Caco-2 (cell line): Measurements from ENCODE around the gene GNPDA2. TPM values are rescaled to one million over a fixed set of nuclear protein-coding genes. Genes with fewer than 3 reads are reported as not detected.
"Not testable (repeated sequence)": the region's sequence is repeated elsewhere in the genome, so short reads cannot be mapped to it uniquely, and the experiment has no call there.

Source experiments
- BruUV-seq: library from RNA; stranded (reverse); fragments of 400-500 nt; replicated peaks from 2 replicates; lab custom pipeline; 2021; lab: Mats Ljungman, UMichigan
- CTCF ChIA-PET: fragments of 300-600 bp; sonication (Branson Sonifier 250); formaldehyde crosslinking; loops from one replicate; lab custom pipeline; 2022; ENCODE audit warnings: antibody characterized with exemption; lab: Charles Lee
- POLR2A ChIA-PET: fragments of 300-600 bp; sonication (Branson Sonifier 250); formaldehyde crosslinking; loops from one replicate; lab custom pipeline; 2022; ENCODE audit warnings: antibody characterized with exemption; lab: Charles Lee
- DNase-seq, 2 experiments: peaks; one replicate each; pipeline versions ENCODE4 v3.0.0 to v3.0.0-alpha.2; 2020 to 2022
- H3K27me3 ChIP-seq: replicated peaks from 2 replicates; pipeline ENCODE4 v1.6.0; 2011; ENCODE audit warnings: low read length; ENCODE audit not compliant: control insufficient read depth, insufficient read depth
- H3K36me3 ChIP-seq: 2 replicates; pipeline ENCODE4 v1.5.1; 2011; ENCODE audit warnings: low read length; ENCODE audit not compliant: control insufficient read depth, insufficient read depth
- H3K4me1 ChIP-seq: fragments of 250-450 bp; sonication (Bioruptor Pico); 2 replicates; pipeline ENCODE4 v1.5.1; 2020; ENCODE audit warnings: mild to moderate bottlenecking
- H3K4me3 ChIP-seq: 2 replicates; pipeline ENCODE4 v1.5.1; 2011; ENCODE audit warnings: low read depth, mild to moderate bottlenecking, control low read depth, low read length
- H3K9me3 ChIP-seq: fragments of 250-450 bp; sonication (Bioruptor Pico); 2 replicates; pipeline ENCODE4 v1.5.1; 2020; ENCODE audit warnings: mild to moderate bottlenecking, moderate library complexity
- H3K27ac Mint-ChIP-seq: one replicate; pipeline ENCODE4 v1.8.0; 2022; ENCODE audit warnings: mixed read lengths; ENCODE audit not compliant: unreplicated experiment
- H3K27me3 Mint-ChIP-seq: one replicate; pipeline ENCODE4 v1.8.0; 2022; ENCODE audit warnings: mixed read lengths; ENCODE audit not compliant: insufficient read depth, unreplicated experiment
- H3K36me3 Mint-ChIP-seq: one replicate; pipeline ENCODE4 v1.8.0; 2022; ENCODE audit warnings: mild to moderate bottlenecking, mixed read lengths; ENCODE audit not compliant: insufficient read depth, unreplicated experiment
- H3K4me1 Mint-ChIP-seq: one replicate; pipeline ENCODE4 v1.8.0; 2022; ENCODE audit warnings: low read depth, mixed read lengths; ENCODE audit not compliant: unreplicated experiment
- H3K4me3 Mint-ChIP-seq: one replicate; pipeline ENCODE4 v1.8.0; 2022; ENCODE audit warnings: mild to moderate bottlenecking, moderate library complexity, mixed read lengths; ENCODE audit not compliant: unreplicated experiment
- H3K9me3 Mint-ChIP-seq: one replicate; pipeline ENCODE4 v1.8.0; 2022; ENCODE audit warnings: mixed read lengths; ENCODE audit not compliant: unreplicated experiment
- CTCF ChIP-seq, 2 experiments: fragments of 200-600 bp in 1 of 2; IDR thresholded peaks; 1 replicate in 1 of 2; 2 replicates in 1 of 2; pipeline versions ENCODE4 v1.5.1 to v1.8.0; 2011 to 2022; ENCODE audit warnings: antibody characterized with exemption in 1 of 2, control low read depth in 1 of 2, inconsistent platforms in 1 of 2, low read depth in 1 of 2, low read length in 1 of 2, mild to moderate bottlenecking in 1 of 2, moderate library complexity in 1 of 2; ENCODE audit not compliant: insufficient read depth in 1 of 2, severe bottlenecking in 1 of 2, unreplicated experiment in 1 of 2
- intact Hi-C: fragments of 100-400 bp; cut with micrococcal nuclease; formaldehyde crosslinking; loops from one replicate; pipeline ENCODE4 v1.10.0; 2022; ENCODE audit not compliant: unreplicated experiment
- total RNA-seq: library from RNA; stranded (reverse); gene quantifications from 2 replicates; pipeline ENCODE4 v1.2.3, GENCODE V29; 2022

Gene GNPDA2
- total RNA-seq, 1 experiment from 2014 or later = 4.8 TPM

DNA sequence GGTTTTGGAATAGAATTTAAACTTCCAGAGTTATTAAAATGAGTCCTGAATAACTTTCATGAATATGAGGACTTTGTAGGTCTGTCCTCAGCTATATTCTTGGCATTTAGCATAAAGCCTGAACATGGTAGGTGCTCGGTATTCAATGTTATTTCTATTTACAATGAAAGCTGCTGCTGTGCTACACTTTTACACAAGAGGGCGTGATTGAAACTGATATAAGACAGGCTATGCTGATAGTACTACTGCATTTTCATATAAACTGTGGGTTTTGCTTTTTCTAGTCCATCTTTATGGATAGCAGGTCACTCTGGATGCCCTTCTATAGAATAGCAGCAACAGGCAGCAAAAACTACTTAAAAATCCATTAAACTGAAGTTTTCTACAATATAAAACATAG is 12.3 kb upstream of the GNPDA2 start:
- H3K4me1 ChIP-seq = no peaks in the 10 kb centered on the region
- no peak overlapping the region for H3K27ac Mint-ChIP-seq
- DNase-seq = no peak
- no peaks in the 10 kb centered on the region for H3K9me3 ChIP-seq
- no peak overlapping the region for H3K4me3 Mint-ChIP-seq
- H3K9me3 Mint-ChIP-seq = no peaks in the 10 kb centered on the region
- H3K36me3 Mint-ChIP-seq = no peaks in the 10 kb centered on the region
- no peaks in the 10 kb centered on the region for H3K4me1 Mint-ChIP-seq
- POLR2A ChIA-PET = no interaction called here
- BruUV-seq = no TSS peak
- intact Hi-C loops = no loop called here
- no peak overlapping the region for H3K4me3 ChIP-seq
- H3K27me3 Mint-ChIP-seq = peaks cover 17% of the 10 kb centered on the region
- CTCF ChIA-PET = no interaction called here
- no peaks in the 10 kb centered on the region for H3K36me3 ChIP-seq
- no peaks in the 10 kb centered on the region for H3K27me3 ChIP-seq
- TF ChIP-seq CTCF (IDR thresholded peaks at IDR 0.05; ENCODE audit: insufficient read depth in 1 of 2, low read depth in 1 of 2, low read length in 1 of 2, severe bottlenecking in 1 of 2, unreplicated experiment in 1 of 2) = no peak

GRCh38 chr4:44736900-44737299 is 10.5 kb upstream of the GNPDA2 start:
- no peak for DNase-seq
- ChIA-PET CTCF (no interaction called here), POLR2A (no interaction called here)
- intact Hi-C loops = no loop called here
- Mint-ChIP-seq H3K4me1 (no peaks in the 10 kb centered on the region), H3K9me3 (no peaks in the 10 kb centered on the region), H3K27me3 (peaks cover 14% of the 10 kb centered on the region), H3K27ac (no peak overlapping the region), H3K36me3 (no peaks in the 10 kb centered on the region), H3K4me3 (no peak overlapping the region)
- TF ChIP-seq CTCF (IDR thresholded peaks at IDR 0.05; ENCODE audit: insufficient read depth in 1 of 2, low read depth in 1 of 2, low read length in 1 of 2, severe bottlenecking in 1 of 2, unreplicated experiment in 1 of 2) = no peak
- no peaks in the 10 kb centered on the region for H3K27me3 ChIP-seq
- no peaks in the 10 kb centered on the region for H3K4me1 ChIP-seq
- H3K36me3 ChIP-seq = no peaks in the 10 kb centered on the region
- H3K4me3 ChIP-seq = no peak overlapping the region
- H3K9me3 ChIP-seq = no peaks in the 10 kb centered on the region
- no TSS peak for BruUV-seq

- H3K27me3 ChIP-seq, BruUV-seq, H3K4me3 Mint-ChIP-seq, H3K27me3 Mint-ChIP-seq, H3K36me3 ChIP-seq, H3K4me1 Mint-ChIP-seq, H3K9me3 Mint-ChIP-seq, H3K27ac Mint-ChIP-seq, CTCF ChIA-PET, H3K9me3 ChIP-seq, H3K4me1 ChIP-seq, DNase-seq, H3K4me3 ChIP-seq, POLR2A ChIA-PET, intact Hi-C loops: not testable (repeated sequence)
- H3K36me3 Mint-ChIP-seq = peaks cover 11% of the 10 kb centered on the region
Measured at GRCh38 chr4:44728694-44729093, 2.3 kb upstream of the GNPDA2 start.

- Histone ChIP-seq H3K4me3 (no peak overlapping the region), H3K36me3 (no peaks in the 10 kb centered on the region), H3K4me1 (no peaks in the 10 kb centered on the region), H3K9me3 (no peaks in the 10 kb centered on the region), H3K27me3 (no peaks in the 10 kb centered on the region)
- peaks cover 11% of the 10 kb centered on the region for H3K36me3 Mint-ChIP-seq
- H3K4me1 Mint-ChIP-seq = no peaks in the 10 kb centered on the region
- no peak for TF ChIP-seq CTCF (IDR thresholded peaks at IDR 0.05; ENCODE audit: insufficient read depth in 1 of 2, low read depth in 1 of 2, low read length in 1 of 2, severe bottlenecking in 1 of 2, unreplicated experiment in 1 of 2)
- POLR2A ChIA-PET = no interaction called here
- no peak for DNase-seq
- peak overlapping the region; percentile 73 for H3K4me3 Mint-ChIP-seq
- no TSS peak for BruUV-seq
- peaks cover 2% of the 10 kb centered on the region for H3K27me3 Mint-ChIP-seq
- intact Hi-C loops = loop anchor here (2.0 kb wide), 1 partner anchor 49 kb away; the partner anchor contains the start of gene GUF1
- H3K9me3 Mint-ChIP-seq = no peaks in the 10 kb centered on the region
- CTCF ChIA-PET = no interaction called here
- no peak overlapping the region for H3K27ac Mint-ChIP-seq
Measured at GRCh38 chr4:44727471-44727870, 1.1 kb upstream of the GNPDA2 start.
